Fibroblast of mammary gland (primary cell): ENCODE results near the gene BTBD10.
"Not testable (repeated sequence)": the region's sequence is repeated elsewhere in the genome, so short reads cannot be mapped to it uniquely, and the experiment has no call there.

Experiments used
- DNase-seq: peaks from one replicate; pipeline ENCODE4 v3.0.0-alpha.2; 2010; ENCODE audit warnings: low read depth
- H3K4me3 ChIP-seq: 2 replicates; pipeline ENCODE4 v1.5.1; 2011; ENCODE audit warnings: low read depth, mild to moderate bottlenecking, low read length, moderate library complexity; ENCODE audit not compliant: control insufficient read depth
- CTCF ChIP-seq: conservative IDR thresholded peaks from 2 replicates; pipeline ENCODE4 v1.5.1; 2011; ENCODE audit warnings: low read depth, low read length, inconsistent platforms; ENCODE audit not compliant: control insufficient read depth, insufficient read depth

Gene BTBD10

GRCh38 chr11:13446444-13446843 is 16.6 kb downstream of the BTBD10 start:
- DNase-seq = peak; percentile 41
- H3K4me3 ChIP-seq = no peak overlapping the region
- no peak for TF ChIP-seq CTCF

- no peak for TF ChIP-seq CTCF
- no peak overlapping the region for H3K4me3 ChIP-seq
- no peak for DNase-seq
These were observed 17.4 kb downstream of the BTBD10 start for GRCh38 chr11:13445588-13445987.

GRCh38 chr11:13440100-13440855 is 22.7 kb downstream of the BTBD10 start:
- no peak for TF ChIP-seq CTCF
- DNase-seq = peak; percentile 96
- H3K4me3 ChIP-seq = peak overlapping the region; percentile 26

GRCh38 chr11:13438291-13438690 is 24.7 kb downstream of the BTBD10 start:
- no peak for DNase-seq
- H3K4me3 ChIP-seq = no peak overlapping the region
- no peak for TF ChIP-seq CTCF

- DNase-seq, H3K4me3 ChIP-seq: not testable (repeated sequence)
These were observed 26.2 kb downstream of the BTBD10 start for GRCh38 chr11:13436836-13437235.

- no peak for DNase-seq
- H3K4me3 ChIP-seq = no peak overlapping the region
- no peak for TF ChIP-seq CTCF
These were observed 28.5 kb downstream of the BTBD10 start for GRCh38 chr11:13434247-13435205.

- DNase-seq = no peak
- TF ChIP-seq CTCF = no peak
- H3K4me3 ChIP-seq = no peak overlapping the region
These were observed 29.6 kb downstream of the BTBD10 start for GRCh38 chr11:13433437-13433836.
